ENCODE data around the gene BCAS3. TPM values are rescaled to one million over a fixed set of nuclear protein-coding genes. Genes with fewer than 3 reads are reported as not detected.

BCAS3 gene
- total RNA-seq, 1 donor from 2014 or later = 39.6 TPM

DNA sequence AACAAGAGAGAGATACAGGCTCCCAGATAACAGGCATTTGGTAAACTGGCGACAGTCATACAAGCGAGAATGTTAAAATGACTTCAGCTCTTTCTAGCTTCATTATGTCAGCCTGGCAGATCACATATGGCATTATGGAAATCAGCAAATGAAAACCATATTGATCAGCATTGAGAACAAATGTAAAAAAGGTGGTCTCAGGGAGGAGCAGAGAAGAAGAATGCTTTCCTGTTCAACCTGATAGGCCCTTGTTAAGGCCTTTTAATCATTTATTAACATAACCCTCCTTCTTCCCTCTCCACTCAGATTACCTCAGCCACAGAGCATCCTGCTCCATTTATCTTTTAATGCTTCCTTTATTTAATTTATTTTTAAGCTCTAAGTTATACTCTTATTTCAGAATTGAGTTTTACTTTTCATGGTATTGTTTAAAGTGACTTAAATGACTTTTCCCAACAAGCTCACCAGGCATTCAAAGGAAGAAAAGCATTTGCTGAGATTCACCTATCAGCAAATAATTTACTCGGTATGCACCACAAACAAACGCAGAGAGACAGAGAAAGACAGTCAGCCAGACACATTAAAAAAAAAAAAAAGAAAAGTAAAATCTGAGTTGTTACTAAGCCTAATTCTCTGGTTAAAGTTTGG, 478.1 kb downstream of the BCAS3 start:
- DNase-seq (ENCODE audit: low read depth) = peak; percentile 51

DNA sequence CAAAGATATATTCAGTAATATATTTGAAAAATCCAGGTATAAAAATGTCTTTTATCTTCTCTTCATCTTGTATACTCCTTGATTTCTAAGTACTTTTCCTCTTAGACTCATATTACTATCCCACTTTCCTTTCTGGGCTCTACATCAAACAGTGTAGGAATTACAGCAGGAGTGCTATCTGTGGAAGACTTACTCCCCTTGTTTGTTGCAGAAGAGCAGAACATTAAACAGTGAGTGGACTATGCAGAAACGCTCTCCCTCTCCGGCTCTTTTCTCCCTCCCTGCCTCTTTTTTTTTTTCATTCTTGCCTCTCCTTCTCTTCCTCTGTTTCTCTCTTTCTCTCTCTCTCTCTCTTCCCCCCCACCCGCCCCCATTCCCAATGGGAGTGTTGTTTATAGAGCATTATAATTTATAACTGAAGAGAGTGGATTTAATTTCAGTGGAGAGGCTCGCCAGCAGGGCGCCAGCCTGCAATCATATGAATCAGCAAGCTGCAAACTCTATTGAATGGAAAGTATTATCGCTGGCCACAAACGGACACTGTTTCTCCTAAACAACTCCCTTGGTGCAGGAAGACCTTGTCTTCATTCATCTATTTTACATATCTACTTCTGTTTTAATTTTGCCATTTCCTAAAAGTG, 479.7 kb downstream of the BCAS3 start:
- peak; percentile 50 for DNase-seq (ENCODE audit: low read depth)

DNA sequence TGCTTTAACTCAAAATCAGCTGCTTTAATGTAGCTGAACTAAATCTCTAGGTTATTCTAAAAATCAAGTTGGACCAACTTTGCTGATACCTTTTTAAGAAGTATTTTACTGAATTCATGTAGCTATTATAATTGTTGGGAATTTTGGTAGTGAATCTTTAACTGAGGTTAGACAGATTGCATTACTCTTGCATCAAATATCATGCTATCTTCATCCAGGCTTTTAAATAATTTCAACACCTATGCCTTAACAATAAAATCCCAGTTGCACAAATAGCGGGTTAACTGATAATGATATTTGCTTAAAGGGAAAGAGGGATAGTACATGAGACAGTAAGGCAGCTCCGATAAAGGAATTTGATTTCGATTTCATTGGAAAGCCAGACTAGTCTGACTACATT, 480.7 kb downstream of the BCAS3 start:
- DNase-seq (ENCODE audit: low read depth) = no peak

DNA sequence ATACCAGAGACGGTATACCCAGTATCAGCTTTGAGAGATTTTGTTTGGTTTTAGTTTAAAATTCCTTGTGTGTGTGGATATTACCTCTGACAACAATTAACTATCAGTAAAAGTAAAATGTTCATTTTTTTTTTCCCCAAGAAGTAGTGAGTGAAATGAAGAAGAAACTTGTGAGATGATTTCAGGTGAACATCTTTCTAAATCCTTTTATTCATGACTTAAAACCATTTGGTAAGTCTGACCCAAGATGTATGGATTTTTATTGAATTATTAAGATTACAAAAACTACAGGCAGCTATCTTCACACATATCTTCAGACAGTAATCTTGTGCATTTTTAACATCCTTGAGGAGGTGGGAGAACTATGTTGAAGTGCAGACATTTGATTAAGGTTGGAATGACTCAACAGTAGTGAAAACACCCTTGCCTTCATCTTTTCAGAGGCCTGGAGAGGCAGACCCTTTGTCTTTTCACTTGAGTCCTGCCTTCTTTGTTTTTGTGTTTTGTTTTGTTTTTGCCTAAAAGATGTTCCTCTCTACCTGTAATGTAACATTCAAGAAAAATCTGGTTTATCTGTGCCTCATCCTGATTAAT, 481.7 kb downstream of the BCAS3 start:
- DNase-seq (ENCODE audit: low read depth) = peak; percentile 37

DNA sequence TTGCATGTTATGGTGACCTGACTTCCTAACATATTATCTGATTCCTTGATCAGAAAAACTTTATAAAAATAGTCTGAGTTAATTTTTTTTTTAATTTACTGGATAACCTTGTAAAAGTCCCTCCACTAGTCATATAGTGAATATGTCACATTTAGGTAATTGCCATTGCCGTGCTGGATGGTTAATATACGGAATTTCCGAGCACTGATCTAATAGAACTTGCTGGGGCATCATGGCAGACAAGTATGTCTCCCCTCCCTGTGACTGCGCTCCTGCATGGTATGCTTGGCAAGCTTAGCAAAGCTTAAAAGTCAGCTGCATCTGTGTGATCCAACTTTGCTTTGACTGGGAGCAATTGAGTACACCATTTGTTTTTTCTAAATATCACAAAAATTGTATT, 482.6 kb downstream of the BCAS3 start:
- no peak for DNase-seq (ENCODE audit: low read depth)

DNA sequence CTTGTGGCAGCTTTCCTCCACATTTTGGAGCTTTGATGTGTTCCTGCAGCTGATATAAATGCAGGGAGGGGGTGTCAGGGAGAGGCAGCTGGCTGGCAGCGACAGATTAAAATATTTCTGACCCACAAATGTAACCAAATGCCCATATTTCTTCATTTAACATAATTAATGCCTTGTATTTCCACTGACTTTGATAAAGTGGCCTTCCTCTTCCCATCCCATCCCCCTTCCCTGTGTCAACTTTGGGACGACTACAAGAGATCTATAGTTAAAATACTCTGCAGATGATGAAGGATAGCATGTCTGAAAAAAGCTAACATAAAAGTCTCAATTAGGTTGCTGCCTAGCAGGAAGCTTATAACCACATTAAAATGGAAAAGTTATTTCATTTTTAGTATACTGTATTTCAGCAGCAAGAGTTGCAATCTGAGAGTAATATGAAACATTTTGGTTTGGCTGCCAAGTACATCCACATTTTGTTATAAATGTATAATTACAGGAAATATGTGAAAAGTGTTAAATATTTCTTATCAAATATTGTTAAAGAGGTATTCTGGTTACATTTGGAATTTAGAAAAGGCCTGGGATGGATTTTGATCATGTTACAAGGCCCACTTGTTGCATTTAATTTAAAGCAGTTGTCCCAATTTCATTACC, 483.3 kb downstream of the BCAS3 start:
- DNase-seq (ENCODE audit: low read depth) = no peak

DNA sequence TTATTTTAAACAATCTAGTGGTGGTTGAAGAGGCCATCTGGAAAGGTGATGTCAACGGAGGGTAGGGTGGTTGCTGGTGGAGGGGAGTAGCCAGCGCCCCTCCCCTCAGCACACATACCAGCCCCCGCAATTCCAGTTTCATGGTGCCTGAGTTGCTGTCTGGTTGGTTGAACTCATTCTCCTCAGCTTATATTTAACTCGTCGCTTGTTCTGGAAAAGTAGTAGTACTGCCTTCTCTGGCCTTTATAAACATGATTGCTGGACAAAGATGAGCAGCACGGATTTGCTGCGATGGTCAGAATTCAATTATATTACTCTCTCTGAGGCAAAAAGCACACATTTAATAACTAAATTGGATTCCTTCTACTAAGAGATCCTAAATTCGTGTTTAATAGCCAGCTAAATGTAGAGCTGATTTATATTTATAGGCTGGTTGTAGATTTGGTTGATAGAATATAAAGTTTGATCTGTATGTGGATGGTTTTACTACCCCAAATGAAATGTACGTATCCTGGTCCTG, 484.0 kb downstream of the BCAS3 start:
- DNase-seq (ENCODE audit: low read depth) = peak; percentile 78

DNA sequence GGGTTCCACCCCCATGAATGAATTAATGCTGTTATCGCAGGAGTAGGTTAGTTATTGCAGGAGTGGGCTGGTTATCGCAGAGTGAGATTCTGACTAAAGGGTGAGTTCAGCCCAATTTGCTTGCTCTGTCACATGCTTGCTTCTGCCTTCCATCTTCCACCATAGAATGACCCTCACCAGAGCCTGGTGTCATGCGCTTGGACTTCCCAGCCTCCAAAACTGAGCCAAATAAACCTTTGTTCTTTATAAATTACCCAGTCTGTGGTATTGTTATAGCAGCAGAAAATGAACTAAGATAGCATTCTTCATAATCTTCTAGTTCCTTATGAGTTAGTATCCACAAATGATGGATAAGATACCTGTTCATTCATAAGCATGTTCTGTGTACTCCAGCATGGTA, 486.9 kb downstream of the BCAS3 start:
- no peak for DNase-seq (ENCODE audit: low read depth)

DNA sequence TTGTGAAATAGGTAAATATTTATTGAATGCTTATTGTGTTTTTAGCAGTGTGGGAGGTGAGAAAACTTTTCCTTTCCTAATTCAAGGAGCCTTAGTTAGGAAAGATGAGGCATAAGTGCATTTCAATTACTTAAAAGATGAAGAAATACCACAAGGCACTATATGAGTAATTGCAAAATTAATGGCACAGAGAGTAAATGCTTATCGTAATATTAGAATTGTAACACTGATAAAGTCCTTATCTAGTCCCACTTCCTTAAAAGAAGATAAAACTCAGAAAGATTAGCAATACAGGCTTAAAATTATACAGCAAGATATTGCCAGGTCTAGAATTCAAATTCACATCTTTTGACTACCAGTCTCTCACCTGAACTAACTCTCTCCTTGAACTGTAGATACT, 489.4 kb downstream of the BCAS3 start:
- no peak for DNase-seq (ENCODE audit: low read depth)

DNA sequence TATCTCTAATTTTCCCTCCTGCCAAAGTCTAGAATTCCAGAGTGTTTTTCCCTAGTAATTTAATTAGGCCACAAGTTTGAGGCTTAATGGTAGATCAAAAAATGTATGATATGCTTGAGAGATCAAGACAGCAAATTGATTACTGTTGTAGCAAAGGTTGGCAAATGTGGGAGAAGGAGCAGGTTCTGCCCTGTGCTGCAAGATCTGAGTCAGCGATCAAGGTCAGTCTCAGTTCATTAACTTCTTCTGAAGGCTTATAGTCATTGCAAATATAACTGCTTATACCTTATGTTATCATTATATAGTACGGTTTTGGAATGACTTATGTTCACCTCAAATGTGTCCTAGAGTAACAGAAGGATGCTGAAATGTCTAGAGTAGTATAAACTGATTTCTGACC, 490.9 kb downstream of the BCAS3 start:
- peak; percentile 94 for DNase-seq (ENCODE audit: low read depth)

DNA sequence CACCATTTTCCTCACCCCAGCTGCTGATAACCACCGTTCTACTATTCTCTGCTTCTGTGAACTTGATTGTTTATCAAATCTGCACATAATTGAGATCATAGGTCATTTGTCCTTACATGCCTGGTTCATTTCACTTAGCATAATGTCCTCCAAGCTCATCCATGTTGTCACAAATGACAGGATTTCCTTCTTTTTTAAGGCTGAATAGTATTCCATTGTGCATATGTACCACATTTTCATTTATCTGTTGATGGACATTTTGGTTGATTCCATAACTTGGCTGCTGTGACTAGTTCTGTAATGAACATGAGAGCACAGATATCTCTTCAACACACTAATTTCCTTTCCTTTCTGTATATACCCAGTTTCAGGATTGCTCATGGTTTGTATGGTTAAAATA, 496.7 kb downstream of the BCAS3 start:
- DNase-seq (ENCODE audit: low read depth) = no peak

DNA sequence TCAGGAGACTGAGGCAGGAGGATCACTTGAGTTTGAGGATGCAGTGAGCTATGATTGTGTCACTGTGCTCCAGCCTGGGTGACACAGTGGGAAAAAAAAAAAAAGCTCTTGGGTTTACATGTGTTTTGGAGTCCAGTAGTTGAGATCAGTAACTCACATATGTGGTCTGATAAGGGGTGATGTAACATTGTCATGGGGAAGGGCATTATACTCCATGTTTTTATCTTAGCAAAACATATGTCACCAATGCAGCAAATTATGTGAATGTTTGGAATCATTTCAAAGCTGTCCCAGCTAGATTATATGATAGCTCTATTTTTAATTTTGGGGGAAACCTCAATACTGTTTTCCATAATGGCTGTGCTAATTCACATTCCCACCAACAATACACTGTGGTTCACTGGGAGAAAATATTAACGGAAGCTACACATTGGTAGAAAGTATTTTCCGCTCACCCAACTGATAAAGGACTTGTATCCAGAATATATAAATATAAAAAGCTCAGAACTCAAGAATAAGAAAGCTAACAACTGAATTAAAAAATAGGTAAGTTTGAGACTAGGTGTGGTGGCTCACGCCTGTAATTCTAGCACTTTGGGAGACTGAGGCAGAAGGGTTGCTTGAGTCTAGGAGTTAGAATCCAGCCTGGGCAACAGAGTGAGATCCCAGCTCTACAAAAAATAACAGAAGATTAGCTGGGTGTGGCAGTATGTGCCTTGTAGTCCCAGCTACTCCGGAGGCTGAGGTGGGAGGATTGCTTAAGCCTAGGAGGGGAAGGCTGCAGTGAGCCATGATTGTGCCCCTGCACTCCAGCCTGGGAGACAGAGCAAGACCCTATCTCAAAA, 497.9 kb downstream of the BCAS3 start:
- DNase-seq (ENCODE audit: low read depth) = no peak

DNA sequence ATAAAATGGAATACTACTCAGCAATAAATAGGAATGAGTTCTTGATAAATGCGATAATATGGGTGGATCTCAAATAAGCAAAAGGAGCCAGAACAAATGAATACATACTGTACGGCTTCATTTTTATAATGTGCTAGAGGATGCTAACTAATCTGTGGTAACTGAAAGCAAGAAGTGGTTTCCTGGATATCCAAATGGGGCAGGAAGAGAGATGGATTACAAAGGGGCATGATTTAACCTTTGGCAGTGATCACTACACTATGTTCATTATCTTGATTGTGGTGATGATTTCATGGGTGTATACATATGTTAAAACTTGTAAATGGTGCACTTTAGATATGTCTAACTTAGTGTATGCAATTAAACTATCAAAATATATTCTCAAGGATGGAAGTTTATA, 499.7 kb downstream of the BCAS3 start:
- DNase-seq (ENCODE audit: low read depth) = no peak

DNA sequence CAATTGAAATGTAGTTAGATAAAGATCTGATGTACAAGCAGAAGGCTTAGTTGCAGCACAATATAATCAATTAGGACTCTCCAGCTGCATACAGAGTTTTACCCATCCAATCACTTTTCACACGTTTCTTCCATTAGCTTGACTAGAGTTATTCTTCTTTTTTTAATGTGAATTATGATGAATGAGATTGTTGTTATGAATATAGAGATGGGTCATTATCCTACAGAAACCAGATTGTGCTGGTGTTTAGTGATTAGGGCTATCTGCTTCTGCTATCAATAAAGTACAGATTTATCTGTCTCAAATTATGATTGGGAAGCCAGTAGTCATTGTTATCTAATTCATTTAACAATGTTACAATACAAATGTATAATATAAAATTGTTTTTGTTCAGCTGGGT, 500.6 kb downstream of the BCAS3 start:
- no peak for DNase-seq (ENCODE audit: low read depth)

DNA sequence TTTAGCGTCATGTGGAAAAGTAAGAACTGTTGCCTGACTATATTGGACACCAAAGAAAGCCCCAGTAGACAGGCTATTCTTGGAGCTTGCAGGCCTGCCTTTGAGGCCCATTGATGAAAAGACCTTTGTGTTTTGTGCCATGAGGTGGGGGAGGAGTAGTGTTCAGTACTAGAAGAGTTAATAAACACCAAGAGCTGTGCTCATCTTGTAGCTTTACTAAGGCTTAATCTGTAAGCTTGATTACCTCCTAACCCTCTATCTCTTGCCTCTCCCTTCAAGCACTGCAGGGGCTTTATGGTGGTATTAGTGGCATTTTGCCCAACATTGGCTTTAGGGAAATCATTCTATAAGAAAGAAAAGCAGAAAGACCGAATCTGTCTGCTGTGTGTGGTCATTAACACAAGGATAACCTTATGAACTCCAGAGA, 501.7 kb downstream of the BCAS3 start:
- no peak for DNase-seq (ENCODE audit: low read depth)

DNA sequence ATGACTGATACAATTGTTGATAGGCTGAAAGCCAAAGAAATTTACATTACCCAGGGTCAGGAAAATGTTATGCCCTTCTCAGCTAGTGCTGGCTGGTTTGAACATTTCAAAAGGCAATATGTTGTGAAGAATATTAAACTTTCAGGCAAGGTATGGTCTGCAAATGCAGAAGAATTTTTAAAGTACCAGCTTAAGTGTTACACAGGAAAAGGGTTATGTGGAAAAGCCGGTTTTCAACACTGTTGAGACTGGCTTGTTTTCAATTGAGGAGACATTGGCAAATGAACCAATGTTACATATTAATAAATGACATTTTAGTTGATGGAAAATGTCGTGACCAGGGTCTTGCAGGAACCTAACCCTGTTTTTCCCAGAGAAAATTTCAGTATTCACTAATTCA, 506.1 kb downstream of the BCAS3 start:
- no peak for DNase-seq (ENCODE audit: low read depth)

DNA sequence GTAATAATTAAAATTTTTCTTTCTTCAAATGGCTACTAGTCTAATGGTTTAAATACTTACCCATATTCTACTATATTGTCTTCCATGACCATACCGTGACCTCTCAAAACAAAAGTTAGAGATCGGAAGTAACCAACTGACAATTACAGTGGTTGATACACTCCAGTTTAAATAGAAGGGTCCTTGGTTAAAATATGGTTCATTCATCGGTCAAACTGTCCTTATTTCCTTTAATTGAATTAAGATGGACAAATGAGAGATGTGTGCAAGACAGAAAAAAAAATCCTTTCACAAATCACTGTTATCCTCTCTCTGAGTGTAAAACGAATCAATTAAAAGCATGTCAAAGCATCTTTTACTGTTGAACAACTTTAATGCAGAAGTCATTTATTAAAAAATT, 507.7 kb downstream of the BCAS3 start:
- no peak for DNase-seq (ENCODE audit: low read depth)

DNA sequence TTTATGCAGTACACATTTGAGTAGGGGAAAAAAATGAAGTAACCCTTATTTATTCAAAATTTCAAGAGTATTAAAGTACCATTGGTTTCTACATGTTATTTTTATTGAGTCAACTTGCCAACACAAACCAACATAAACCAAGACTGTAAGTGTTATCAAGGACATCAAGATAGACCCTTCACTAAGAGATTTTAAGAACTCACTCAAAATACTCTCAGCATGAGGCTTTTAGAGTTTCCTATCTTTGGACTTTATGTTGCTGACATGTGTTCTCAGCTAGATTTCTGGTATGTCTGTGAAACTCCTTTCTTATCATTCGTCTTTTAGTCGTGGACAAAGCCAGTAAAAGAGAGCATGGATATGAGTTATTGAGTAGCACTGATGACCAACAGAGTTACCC, 509.4 kb downstream of the BCAS3 start:
- no peak for DNase-seq (ENCODE audit: low read depth)

DNA sequence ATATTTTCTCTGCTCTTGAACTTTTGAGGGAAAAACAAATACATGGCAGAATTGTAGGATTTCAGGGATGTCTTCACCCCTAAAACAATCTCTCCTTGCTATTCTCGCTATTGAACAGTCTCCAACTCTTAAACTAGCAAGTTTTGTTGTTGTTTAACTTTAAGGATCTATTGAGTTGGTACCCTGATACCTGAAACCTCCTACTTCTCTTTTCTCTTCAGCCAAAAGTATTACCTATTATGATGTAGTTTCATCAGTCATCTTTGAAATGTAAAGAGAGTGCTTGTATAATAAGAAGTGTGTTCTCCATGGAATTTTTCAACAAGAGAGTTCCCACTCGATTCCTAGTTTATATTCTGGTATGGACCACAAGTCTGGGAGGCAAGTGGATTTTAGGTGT, 510.4 kb downstream of the BCAS3 start:
- DNase-seq (ENCODE audit: low read depth) = no peak

DNA sequence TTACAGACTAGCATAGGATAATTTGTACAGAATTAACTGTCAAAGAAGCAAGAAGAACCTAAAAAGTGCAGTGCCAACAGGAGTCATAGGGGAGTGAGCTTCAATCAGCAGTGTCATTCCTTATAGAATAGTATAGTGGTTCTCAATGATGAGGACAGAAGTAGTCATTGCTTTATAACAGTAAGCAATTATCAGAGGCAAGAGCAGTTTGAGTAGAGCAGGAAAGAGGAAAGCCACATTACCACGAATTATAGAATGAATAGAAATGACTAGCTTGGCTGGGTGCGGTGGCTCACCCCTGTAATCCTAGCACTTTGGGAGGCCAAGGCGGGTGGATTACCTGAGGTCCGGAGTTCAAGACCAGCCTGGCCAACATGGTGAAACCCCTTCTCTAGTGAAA, 512.3 kb downstream of the BCAS3 start:
- no peak for DNase-seq (ENCODE audit: low read depth)

DNA sequence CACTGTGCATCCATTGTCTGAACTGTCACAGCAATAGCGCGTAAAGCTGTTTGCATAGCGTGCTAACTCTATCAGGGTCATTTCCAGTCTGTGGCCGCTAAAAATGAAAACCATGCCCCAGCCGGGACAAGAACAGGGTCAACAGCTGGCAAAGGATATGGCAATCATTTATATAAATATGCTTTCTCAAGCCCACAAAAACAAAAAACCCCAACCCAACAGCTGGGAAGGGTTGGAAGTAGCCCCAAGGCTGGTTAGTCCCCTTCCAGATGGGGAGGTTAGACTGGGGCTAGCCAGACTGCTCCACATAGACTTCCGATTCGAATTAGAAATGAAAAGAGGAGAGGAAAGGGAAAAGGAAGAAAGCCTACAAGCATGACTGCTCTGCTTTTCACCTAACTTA, 518.7 kb downstream of the BCAS3 start:
- DNase-seq (ENCODE audit: low read depth) = no peak

DNA sequence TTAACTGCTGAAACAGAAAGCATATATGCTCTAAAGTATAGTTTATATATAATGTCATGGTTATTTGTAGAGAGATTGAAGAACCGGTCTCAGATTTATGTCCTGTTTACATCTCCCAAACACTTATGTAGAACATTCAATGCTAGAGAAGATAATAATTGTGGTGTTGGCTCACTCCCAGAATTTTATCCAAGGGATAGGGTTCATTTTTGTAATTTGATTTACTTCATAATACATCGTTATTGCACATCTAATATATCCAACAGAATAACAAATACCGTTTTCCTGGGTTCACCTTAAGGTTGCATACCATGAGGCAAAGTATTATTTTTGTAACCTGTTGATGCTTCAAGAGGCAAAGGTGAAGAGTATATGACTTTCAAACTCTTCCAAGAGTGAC, 519.1 kb downstream of the BCAS3 start:
- DNase-seq (ENCODE audit: low read depth) = no peak
